CD4-positive, alpha-beta T cell treated with Interleukin-15 for 1 hour (primary cell): ENCODE results near the gene GRID1.

Experiments
- DNase-seq: peaks from one replicate; pipeline ENCODE4 v3.0.0-alpha.2; 2020

The GRID1 gene

DNA sequence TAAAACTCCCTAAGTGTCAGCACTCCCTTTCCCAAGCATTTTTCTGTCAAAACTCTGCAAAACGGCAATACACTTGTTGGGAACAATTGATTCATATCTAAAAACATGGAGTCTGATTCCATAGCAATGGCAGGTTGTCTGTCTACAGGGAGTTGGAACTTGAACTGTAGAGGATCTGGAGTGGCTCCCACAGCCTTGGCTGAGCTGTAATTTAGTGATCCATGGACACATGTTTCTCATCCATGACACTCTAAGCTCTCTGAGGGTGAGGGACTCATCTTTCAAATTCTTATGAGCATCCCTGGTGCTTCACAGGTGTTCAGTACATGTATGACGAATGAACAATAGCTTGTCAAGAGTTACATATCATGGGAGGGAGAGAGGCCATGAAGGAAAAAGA, 466.1 kb downstream of the GRID1 start:
- DNase-seq: no peak

DNA sequence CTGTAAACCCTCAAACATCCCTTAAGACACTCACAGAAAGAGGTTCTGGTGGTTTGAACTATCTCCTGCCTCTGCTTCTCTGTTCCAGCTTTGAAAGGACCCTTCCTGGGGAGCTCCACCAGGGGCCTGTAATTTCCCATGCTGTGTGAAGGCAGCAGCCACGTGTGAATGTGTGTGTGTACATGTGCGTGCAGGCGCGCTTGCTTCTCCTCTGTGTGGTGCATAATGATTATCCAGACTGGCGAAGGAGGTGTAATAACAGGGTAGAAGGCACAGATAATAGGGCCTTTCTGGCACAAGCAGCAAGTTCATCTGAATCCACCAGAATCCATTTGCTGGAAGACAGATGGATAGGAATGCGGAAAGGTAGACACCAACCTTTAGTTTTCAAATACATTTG, 466.5 kb downstream of the GRID1 start:
- no peak for DNase-seq

DNA sequence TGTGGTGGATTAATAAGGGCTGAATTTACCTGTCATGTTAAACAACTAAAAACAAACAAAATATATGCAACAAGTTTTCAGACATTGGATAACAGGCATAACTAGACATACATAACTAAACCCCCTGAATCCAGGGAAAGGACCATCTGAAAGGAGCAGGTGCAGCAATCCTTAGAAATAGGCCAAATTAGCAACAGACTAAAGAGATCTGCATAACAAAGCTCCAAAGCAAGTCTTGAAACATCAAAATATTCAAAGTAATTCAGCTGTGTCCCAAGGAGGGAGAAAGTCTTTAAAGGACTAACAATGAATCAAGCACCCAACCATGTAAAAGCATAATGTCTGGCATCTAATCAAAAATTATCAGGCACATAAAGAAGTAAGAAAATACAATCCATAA, 475.1 kb downstream of the GRID1 start:
- DNase-seq: no peak

DNA sequence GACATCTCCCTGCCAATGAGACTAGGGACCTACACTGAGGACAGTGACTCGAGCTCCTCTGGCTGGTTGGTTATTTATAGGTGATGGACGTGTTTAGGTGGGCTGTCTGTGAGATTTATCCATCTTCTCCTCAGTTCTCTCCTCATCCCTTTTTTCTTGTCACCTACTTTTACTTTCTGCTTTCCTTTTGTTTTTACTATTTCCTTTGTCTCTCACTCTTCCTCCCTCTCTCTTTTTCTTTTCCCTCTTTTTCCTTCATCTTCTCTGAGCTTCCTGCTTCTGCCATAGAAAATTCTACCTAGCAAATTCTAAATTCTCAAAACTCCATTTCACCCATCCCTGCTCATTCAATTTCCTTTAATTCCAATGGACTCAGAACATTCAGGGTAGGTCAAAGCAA, 478.0 kb downstream of the GRID1 start:
- no peak for DNase-seq

DNA sequence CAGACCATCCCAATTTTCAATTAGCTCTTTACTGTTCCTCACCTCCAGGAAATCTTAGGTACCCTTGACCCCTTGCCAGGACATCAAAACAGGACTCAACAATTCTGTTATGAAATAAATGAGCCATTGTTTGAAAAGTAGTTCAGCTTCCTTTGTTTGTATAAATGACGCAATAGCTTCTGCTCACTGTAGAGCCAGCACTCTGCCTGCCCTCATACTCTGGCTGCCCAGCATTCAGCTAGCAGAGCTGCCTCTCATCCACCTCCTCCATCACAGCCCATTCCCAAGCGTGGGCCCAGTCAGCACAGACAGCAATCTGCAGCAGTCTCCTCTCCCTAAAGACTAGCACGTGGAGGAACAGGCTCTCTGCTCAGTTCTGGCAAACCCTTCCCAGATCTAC, 478.6 kb downstream of the GRID1 start:
- DNase-seq: no peak

DNA sequence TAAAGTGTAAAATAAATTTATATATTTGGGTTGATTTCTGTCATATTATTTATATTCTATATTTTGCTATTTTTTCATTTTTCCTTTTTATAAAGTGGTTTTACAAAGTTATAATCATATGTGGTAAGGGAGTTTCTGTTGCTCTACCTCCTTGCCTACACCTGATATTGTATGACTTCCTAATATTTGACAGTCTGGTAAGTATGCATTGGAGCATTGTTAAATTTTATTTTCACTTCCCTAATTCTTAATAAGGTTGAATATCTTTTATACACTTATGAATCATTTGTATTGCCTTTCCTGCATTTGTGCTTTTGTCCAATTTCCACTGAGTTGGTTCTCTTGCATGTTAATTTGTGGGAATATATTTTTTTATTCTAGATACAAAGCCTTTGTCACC, 492.4 kb downstream of the GRID1 start:
- no peak for DNase-seq

DNA sequence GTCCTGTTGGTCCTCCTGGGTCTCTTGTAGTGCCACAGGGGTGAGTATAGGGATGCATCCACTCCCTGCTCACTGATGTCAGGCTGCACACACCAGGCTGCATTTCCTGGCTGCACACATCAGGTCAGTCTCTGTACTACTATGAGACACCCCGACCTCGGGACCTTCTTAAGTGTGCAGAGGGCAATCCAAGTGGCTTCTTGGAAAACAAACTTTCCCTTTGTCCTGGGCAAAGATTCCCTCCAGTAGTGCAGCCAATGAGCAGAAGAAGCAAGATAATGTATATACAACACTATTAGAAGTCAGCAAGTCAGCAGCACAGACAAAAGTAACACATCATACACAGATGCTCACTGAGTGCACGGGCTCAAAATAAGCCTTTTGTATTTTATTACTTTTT, 493.5 kb downstream of the GRID1 start:
- DNase-seq: no peak

DNA sequence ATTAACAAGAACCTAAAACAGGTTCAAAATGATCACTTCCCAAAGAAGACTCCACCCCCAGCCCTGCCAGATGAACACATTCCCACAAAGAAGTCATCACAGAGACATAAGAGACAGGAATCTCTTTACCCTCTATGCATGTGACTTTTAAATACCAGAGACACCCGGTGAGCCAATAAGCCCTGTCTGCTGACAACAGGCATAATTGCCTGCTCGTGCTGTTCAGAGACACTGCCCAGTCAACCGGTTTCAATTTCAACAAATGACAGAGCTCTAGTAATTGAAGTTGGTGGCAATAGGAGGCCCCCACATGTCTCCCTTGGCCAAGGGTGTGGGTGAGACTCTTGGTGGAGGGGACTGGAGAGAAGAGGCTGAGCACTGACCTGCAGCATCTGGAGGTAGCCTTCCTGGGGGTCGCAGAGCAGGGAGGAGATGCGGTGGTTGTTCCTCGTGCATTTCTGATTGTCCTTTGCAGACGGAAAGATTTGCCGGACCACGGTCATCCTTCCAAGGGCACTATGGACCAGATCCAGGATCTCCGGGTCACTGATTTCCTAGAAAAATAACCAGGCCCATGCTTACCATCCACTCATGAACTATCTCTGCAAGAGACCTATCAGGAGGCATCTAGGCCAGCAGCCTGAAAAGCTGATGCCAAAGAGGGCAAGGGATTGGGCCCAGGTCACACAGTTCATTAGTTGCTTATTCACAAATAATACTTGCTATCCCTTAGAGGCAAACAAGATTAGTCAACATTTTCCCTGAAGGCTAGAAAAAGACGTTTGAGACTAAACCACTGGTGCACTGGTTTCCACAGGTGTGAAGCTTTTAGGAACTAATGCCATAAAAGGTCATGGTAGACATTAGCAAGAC, 497.7 kb downstream of the GRID1 start:
- no peak for DNase-seq

DNA sequence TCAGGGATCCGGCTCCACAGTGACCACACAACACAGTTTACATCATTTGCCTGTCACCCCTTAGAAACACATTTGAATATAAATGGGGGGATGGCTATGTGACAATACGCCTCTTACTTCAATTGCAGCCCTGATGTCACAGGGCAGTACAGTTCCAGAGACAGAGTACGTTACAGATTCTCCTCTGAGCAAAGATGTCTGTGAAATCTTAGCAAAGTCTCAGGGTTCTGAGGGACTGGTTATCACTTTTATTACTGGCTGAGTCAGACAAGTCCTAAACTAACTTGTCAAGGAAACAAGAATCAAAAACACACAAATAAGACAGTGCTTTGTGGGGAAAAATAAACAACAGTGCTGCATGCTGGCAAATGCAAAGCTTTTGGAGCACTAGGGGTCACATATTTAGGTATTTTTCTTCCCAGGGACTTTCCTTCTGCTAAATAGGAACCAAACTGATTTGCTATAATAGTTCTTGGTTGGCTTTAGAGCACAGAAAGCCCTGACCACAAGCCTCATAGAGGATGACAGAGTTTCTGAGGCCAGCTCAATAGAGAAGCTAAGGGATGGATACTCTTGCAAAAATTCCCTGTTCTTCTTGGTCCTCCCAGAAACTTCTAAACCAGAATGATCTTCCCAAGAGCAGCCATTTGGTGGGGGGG, 501.6 kb downstream of the GRID1 start:
- DNase-seq: no peak

DNA sequence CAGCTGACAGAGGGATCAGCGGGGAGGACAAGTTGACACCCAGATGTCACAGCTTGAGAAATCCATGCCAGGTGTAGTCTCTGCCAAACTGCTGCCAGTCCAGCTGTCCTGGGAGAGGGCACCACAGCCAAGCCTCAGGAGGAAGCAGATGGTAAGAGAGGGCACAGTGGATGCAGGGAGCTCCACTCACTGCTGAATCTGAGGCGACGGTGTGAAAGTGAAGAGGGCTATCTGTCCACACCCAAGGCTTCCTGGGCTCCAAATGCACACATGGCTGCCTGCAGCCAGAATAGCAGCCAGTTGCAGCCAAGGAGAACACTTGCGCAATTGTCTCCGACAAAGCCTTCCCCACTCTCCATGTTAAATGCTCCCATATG, 502.4 kb downstream of the GRID1 start:
- no peak for DNase-seq

DNA sequence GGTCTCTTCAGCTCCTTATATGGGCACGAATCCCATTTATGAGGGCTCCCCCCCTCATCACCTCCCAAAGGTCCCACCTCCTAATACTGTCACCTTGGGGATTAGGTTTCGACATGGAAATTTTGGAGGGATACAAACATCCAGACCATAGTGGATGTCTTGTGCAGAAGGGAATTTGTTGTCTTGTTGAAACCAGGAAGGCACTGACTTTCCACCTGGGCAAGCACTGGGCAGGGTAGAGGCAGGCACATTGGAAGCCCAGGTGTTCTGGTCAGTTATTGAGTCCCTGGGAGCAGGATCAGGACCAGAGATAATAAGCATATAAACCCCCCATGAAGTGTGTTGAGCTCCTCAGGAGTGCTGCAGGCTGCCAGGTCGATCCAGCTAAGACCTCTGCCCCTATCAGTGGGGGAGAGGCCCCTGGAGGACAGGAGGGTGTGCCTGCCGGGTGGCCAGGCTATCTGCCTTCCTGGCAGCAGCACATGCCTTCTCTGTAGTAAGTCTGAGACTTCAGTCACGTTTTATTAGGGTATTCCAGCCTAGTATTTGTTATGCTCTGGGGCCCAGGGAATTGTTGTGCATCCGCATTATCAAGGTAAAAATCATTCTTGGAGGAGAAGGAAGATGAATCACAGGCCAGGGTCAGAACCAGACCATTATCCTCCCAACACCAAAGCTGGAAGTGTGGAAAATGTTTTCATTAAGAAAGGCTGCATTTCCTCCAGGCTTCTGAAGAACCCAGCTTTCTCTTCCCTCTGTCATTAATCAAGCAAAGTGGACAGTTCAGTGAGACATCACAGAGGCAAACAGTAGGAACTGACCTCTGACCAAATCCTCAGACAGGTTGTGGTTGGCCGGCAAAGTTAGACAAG, 503.1 kb downstream of the GRID1 start:
- no peak for DNase-seq

DNA sequence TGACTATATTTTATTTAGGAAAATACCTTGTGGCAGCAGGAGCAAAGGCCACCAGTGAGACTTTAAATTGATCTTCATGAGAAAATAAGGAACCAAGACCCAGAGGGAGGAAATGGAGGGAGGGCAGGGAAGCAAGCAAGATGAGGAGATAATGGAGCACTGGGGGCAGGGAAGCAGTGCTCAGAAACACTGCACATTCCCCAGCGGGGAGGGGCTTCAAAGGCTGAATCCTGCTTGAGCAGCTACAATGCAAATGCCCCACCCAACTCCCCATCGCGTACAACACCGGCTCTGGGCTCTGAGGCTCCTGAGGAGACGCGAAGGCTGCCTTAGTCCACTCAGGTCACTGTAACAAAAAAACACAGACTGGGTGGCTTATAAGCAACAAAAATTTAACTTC, 503.8 kb downstream of the GRID1 start:
- no peak for DNase-seq

DNA sequence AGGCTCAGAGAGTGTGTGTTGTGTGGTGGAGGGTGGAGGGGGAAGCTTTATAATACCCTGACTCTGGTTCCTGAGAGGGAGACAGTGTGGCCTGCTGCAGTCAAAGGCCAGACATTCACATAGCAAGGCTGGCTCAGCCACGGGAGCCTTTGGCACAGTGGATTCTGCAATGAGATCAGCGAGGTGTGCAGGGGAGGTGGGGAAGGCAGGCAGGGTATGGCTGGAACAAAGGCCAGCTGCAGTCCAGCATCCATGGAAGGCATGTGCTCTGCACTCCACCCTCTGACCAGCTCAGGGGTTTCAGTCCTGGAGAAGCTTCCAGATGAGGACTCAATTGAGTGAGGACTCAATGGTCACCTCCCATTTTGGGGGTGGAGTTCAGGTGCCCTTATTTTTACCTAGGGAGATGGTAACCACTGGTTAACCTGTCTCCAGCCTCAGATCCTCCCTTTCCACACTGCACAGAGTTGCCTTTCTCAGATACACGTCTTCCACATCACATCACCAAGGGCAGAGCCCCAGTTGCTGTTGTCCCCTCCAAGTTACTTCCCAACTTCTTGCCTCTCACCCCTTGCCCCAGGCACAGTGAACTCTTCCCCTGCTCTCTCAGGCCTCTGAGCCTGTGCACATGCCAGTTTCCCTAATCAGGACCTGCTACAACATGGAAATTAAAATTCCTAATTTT, 504.9 kb downstream of the GRID1 start:
- no peak for DNase-seq

DNA sequence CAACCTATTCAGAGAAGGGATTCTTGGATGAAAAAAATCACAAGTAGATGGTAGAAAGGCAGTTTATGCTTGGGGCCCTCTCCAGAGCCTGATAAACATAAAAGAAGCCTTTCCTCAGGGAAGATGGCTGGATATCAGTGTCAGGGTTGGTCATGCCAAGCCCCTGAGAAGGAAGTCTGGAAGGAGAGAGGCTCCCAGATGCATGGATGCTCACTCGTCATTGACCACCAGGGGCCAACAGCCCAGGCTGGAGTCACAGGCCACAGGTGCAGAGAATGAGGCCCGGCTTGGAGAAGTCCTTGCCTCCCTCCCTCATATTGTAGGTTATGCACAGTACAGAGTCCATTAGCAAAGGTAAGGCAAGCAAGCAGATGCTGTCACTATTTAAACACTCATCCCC, 506.7 kb downstream of the GRID1 start:
- DNase-seq: no peak

DNA sequence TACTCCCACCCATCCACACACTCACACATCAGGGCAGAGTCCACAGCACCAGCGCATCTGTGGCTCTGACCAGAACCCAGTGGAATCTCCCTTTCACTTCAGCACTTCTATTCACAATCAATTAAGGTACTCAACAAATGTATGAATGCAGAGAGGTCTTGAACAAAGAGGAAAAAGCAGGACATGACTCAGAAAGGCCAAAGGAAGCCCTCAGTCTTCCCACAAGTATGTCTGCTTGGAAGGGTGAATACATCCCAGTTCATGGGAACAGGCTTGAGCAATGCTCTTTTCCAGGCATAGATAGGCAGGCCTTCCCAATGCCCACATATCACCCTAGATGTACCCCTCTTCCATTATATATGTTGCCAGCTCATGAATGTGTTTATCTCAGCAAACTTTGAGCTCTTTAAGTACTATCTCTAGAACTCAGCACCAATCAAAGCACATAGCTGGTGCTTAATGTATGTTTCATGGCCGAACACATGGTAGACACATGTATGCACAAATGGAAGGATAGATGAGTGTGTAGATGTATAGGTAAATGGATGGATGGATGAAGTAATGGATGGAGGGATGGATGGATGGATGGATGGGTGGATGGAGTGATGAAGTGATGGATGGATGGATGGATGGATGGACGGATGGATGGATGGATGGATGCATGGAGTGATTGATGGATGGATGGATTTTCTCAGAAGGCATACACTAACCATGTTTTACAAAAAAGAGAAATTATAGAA, 507.6 kb downstream of the GRID1 start:
- no peak for DNase-seq

DNA sequence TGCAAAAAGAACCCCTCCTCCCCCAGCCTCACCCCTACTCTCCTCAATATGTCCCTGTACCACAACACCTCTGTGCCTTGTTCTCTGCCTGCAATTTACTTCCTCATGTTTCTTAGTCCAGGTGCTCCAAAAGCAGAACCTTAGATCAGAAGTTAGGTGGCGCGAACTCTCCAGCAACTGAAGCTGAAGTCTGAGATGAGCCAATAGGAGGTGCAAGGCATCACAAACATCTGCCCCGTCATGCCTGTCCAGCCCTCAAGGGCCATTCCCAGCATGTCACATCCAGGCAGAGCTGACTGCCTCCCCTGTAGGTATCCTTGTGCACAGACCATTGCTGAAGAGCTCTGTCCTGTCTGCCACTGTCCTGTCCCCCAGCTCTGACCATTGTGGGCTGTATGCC, 508.8 kb downstream of the GRID1 start:
- DNase-seq: no peak

DNA sequence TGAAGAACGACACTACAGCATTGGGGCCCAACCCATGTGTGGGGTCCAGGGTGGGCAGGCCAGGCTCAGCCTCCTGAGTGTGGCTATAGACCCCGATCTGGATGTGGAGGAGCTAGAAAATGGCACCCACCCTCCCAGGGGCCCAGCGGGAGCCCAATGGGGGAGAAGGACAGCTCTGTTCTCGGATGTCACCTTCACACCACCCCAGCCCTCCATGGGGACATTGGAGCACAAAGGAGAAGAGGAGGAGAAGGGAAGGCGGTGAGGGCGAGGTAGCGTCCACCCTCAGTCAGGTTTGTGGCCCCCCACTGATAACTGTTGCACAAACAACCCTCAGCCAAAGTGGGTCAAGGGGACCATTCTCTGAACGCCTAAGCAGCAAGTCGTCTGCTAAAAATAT, 509.3 kb downstream of the GRID1 start:
- DNase-seq: no peak

DNA sequence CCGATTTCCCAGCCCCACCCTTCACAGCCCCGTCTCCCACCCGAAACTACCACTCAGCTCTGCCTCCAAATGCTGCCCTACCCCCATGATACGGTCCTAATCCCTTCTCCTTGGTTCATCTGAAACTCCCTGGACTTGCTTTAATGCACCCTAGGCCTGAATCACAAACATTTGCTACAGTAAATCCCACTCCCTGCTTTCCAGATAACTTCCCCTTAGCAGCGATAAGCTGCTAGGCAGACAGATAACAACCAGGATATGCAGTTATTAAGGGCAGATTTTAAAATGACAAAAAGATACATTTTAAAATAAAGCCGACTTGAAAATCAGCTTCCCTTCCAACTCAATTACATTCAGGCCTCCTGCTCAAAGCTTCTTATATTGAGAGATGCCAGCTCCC, 514.7 kb downstream of the GRID1 start:
- no peak for DNase-seq

DNA sequence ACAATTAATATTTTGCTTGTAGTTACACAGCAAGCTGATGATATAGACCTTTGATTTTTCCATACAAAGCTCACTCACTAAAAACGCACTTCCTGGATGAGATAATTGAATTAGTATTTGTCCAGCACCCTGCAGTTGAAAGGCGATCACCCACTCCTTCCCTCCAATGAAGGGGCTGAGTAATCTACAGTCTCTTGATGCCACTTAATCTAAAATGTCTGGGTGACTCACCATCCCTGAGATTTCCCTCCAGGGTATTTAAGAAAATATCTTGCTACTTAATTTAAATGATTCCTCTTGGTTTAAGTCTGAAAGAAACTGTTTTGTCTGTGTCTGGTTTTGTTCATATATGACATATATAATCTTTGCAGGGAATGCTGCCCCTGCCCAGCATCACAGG, 515.3 kb downstream of the GRID1 start:
- DNase-seq: no peak

DNA sequence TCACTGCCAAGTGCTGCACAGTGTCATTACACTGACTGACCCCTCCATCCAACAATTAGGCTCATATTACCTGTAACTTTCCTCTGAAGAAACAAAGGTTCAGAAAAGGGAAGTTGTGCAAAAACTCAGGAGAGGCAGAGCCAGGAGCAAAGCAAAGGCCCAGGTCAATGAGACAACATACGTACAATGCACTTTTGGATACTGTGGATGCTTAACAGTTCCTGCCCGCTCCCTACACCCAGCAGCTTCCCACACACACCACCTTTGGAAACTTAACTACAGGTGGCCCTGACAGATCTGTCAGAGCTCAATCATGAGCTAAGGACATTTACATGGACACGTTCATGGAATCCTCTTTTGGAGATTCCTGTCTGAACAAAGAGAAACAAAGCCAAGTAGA, 515.9 kb downstream of the GRID1 start:
- no peak for DNase-seq

DNA sequence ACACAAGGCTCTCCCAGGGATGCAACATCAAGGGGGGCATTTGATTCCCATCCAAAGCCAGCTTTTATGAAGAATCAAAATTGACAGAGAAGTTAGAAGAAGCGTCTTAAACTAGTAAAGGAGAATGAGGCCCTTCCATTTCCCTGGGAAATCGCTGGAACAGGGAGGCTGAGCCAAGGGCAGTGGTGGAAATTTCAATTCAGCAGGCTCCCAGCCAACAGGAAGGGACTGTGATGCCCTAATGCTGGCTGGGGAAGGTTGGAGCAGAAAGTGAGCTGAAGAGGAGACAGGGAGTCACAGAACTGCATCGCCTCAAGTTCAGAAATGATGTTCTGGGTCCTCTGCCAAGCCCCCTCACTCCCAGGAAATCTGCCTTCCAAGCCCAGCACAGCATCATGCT, 517.3 kb downstream of the GRID1 start:
- no peak for DNase-seq

DNA sequence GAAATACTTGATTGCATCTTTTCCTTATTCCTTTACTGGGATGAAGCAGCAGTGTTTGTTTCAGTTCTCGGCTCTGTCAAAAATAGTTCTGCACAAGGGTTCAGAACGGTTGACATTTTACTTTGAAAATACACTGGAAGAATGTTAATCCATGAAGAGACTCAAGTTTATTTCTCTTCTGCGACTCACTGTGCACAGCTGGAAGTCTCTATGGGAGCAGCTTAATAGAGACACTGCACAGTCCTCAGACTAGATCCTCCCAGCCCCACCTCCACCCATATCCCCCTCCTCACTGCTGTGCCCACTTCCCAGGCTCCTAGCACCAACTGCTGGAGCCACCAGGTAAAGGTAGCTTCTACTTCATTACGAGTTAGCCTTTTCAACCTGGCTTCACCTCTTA, 517.8 kb downstream of the GRID1 start:
- DNase-seq: no peak
